Nephron progenitor cell (in vitro differentiated cells): ENCODE data around the gene NOM1.
"Not testable (repeated sequence)": the region's sequence is repeated elsewhere in the genome, so short reads cannot be mapped to it uniquely, and the experiment has no call there.

ENCODE experiments used
- DNase-seq: peaks from one replicate; pipeline ENCODE4 v3.0.0; 2021
- H3K27ac Mint-ChIP-seq: 2 replicates; pipeline ENCODE4 v1.8.0; 2021; ENCODE audit warnings: mild to moderate bottlenecking, moderate library complexity, mixed read lengths
- H3K27me3 Mint-ChIP-seq: 2 replicates; pipeline ENCODE4 v1.8.0; 2021; ENCODE audit warnings: mild to moderate bottlenecking, low read depth, mixed read lengths; ENCODE audit not compliant: poor library complexity
- H3K36me3 Mint-ChIP-seq: 2 replicates; pipeline ENCODE4 v1.8.0; 2021; ENCODE audit warnings: low read depth, mixed read lengths
- H3K4me1 Mint-ChIP-seq: 2 replicates; pipeline ENCODE4 v1.8.0; 2021; ENCODE audit warnings: mixed read lengths
- H3K4me3 Mint-ChIP-seq: 2 replicates; pipeline ENCODE4 v1.8.0; 2021; ENCODE audit warnings: mild to moderate bottlenecking, moderate library complexity, mixed read lengths
- H3K9me3 Mint-ChIP-seq: 2 replicates; pipeline ENCODE4 v1.8.0; 2021; ENCODE audit warnings: mild to moderate bottlenecking, moderate library complexity, mixed read lengths
- TF ChIP-seq, protein P1 (sequence below): fragments of 200-600 bp; sonication (generic); IDR thresholded peaks from 2 replicates; pipeline ENCODE4 v1.5.0; 2021; ENCODE audit warnings: antibody characterized with exemption

NOM1 gene

DNA sequence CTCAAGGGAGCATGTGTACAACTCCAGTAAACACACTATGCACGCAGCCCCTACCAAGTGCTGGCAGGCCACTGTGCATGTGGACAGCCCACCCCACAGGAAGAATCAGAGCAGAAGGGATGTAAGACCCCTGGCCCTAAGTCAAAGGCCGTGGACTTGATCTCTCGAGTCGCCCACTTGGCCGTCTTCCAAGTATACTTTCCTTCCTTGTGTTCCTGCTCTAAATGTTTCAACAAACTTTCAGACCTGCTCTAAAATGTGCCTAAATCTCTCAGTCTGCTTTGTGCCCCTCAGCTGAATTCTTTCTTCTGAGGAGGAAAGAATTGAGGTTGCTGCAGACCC, 21.1 kb upstream of the NOM1 start:
- H3K27ac Mint-ChIP-seq, result no peak overlapping the region
- H3K9me3 Mint-ChIP-seq, result no peaks in the 10 kb centered on the region

DNA sequence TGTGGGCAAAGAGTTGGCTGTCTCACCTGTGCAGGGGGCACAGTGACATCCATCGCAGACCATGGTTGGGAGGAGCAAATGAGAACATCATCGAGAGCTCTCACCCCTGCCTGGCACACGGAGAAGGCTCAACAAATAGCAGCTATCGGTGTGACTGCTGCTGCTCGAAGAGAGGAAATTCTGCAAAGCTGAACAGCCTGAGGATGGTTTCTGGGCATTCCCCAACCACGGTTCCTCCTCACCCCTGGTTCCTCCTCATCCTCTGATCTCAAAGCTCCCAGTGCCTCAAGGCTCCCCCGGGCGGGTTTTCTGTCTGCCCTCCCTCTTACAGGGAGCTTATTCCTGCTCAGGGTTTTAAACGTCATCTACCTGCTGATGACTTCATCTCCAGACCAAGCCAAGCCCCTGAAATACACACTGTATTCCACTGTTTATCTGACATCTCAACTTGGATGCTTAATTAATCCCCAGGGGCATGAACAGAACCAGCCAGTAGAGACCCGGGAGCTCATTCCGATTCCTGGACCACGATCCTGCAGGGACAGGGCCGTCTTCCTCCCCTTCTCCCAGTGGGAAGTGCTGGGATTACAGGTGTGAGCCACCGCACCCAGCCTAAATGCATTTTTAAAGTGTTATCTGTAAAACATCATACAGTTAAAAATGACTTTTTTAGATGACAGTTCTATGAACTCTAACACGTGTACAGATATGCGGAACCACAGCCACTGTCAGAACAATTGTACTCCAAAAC, 19.5 kb upstream of the NOM1 start:
- no peak overlapping the region for H3K27ac Mint-ChIP-seq
- H3K4me1 Mint-ChIP-seq, result peaks cover 20% of the 10 kb centered on the region
- no peak overlapping the region for H3K4me3 Mint-ChIP-seq
- H3K27me3 Mint-ChIP-seq, result peaks cover 27% of the 10 kb centered on the region
- H3K9me3 Mint-ChIP-seq, result no peaks in the 10 kb centered on the region
- no peaks in the 10 kb centered on the region for H3K36me3 Mint-ChIP-seq
- DNase-seq, result no peak
- TF ChIP-seq, protein P1, sequence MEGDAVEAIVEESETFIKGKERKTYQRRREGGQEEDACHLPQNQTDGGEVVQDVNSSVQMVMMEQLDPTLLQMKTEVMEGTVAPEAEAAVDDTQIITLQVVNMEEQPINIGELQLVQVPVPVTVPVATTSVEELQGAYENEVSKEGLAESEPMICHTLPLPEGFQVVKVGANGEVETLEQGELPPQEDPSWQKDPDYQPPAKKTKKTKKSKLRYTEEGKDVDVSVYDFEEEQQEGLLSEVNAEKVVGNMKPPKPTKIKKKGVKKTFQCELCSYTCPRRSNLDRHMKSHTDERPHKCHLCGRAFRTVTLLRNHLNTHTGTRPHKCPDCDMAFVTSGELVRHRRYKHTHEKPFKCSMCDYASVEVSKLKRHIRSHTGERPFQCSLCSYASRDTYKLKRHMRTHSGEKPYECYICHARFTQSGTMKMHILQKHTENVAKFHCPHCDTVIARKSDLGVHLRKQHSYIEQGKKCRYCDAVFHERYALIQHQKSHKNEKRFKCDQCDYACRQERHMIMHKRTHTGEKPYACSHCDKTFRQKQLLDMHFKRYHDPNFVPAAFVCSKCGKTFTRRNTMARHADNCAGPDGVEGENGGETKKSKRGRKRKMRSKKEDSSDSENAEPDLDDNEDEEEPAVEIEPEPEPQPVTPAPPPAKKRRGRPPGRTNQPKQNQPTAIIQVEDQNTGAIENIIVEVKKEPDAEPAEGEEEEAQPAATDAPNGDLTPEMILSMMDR, result no peak

More for the DNA sequence above, 21.1 kb upstream of the NOM1 start:
- Mint-ChIP-seq H3K36me3 (no peaks in the 10 kb centered on the region), H3K27me3 (peaks cover 31% of the 10 kb centered on the region), H3K4me3 (no peak overlapping the region), H3K4me1 (peaks cover 20% of the 10 kb centered on the region)
- DNase-seq, result no peak
- TF ChIP-seq, protein P1, result no peak

DNA sequence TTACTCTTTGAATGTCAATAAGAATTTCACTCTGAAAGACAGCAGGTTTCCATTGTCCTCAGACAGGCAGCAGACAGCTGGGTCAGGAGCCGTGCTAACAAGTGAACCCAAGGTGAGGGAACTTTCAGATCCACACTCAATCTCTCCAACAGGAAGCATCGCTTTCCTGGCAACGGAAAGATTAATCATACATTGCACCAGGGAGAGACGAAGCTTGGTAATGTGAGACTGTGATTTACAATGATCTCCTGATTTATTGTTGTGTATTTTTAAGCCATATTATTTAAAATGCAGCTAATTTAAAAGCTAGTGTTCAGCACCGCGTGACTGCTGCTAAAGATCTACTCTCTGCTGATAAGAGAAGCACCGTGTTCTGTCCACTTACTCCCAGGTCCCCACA, 17.5 kb upstream of the NOM1 start:
- no peak for DNase-seq

DNA sequence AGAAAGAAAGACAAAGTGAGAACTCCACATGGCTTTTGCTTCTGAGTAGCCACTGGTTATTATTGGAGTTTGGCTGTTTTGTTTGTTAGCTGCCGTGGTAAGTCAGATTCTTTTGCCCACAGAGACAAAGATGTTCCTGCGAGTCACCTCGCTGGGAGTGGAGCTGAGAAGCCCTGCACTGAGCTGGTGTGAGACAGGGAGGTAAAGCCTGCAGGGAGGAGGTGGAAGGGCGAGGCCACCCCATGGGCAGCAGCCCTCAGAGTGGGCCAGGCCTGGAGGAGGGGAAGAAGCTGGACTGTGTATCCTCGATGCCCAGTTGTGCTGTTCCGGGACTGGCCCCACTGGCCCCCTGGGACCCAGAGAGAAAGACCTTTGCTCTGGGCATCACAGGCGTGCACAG, 14.3 kb upstream of the NOM1 start:
- peaks cover 26% of the 10 kb centered on the region for H3K27me3 Mint-ChIP-seq
- no peak for DNase-seq
- H3K9me3 Mint-ChIP-seq, result peaks cover 2% of the 10 kb centered on the region
- H3K4me3 Mint-ChIP-seq, result no peak overlapping the region
- no peaks in the 10 kb centered on the region for H3K36me3 Mint-ChIP-seq
- TF ChIP-seq, protein P1, result no peak
- H3K4me1 Mint-ChIP-seq, result peaks cover 15% of the 10 kb centered on the region
- peak overlapping the region; percentile 34 for H3K27ac Mint-ChIP-seq

More for the DNA sequence above, 17.5 kb upstream of the NOM1 start:
- no peaks in the 10 kb centered on the region for H3K36me3 Mint-ChIP-seq
- TF ChIP-seq, protein P1, result no peak
- peaks cover 20% of the 10 kb centered on the region for H3K4me1 Mint-ChIP-seq
- H3K4me3 Mint-ChIP-seq, result no peak overlapping the region
- H3K9me3 Mint-ChIP-seq, result no peaks in the 10 kb centered on the region
- H3K27me3 Mint-ChIP-seq, result peaks cover 28% of the 10 kb centered on the region
- H3K27ac Mint-ChIP-seq, result no peak overlapping the region

DNA sequence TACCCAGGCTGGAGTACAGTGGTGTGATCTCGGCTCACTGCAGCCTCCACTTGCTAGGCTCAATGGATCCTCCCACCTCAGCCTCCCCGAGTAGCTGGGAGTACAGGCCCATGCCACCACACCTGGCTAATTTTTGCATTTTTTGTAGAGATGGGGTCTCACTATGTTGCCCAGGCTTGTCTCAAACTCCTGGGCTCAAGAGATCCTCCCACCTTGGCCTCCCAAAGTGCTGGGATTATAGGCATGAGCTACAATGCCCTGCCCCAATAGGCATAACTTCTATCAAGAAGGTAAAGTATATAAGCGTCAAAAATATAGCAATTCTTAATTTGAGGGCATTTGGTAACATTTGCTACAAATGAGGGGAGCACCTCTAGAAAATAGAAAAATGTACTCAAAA, 12.7 kb upstream of the NOM1 start:
- H3K27ac Mint-ChIP-seq, DNase-seq, H3K4me3 Mint-ChIP-seq, H3K36me3 Mint-ChIP-seq: not testable (repeated sequence)
- Mint-ChIP-seq H3K9me3 (peaks cover 17% of the 10 kb centered on the region), H3K4me1 (peaks cover 13% of the 10 kb centered on the region), H3K27me3 (peaks cover 26% of the 10 kb centered on the region)

DNA sequence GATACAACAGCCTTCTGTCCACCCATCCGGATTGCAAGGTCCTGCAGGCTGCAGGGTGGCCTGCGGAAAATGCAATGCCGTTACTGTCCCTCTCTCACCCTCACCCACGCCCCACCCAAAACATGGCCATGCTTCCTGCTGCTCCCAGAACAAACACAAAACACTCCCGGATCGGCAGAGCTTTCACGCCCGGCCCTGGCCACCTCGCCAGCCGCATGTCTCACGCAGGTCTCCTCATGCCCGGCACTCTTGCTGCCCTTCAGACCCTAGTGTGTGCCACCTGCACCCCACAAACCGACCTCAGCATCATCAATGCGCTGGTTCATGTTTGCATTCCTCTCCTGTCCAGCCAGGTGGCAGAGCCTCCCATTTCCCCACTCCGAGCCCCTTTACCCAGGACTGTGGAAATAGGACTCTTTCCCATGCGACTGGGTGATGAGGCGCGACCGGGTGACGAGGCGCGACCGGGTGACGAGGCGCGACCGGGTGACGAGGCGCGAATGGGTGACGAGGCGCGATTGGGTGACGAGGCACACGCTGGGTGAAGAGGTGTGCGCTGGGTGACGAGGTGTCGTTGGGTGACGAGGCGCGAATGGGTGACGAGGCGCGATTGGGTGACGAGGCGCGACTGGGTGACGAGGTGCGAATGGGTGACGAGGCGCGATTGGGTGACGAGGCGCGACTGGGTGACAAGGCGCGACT, 8.9 kb upstream of the NOM1 start:
- TF ChIP-seq, protein P1, result no peak
- Mint-ChIP-seq H3K9me3 (peaks cover 24% of the 10 kb centered on the region), H3K27ac (no peak overlapping the region), H3K4me1 (peaks cover 23% of the 10 kb centered on the region), H3K4me3 (no peak overlapping the region), H3K27me3 (peaks cover 41% of the 10 kb centered on the region), H3K36me3 (peaks cover 8% of the 10 kb centered on the region)
- no peak for DNase-seq
